HG03159 (cell line): Measurements from ENCODE around the gene PLOD2.

ENCODE experiments used
- ATAC-seq: cut with Tn5 transposase; IDR thresholded peaks from one replicate; pipeline ENCODE4 v1.9.1; 2021; ENCODE audit warnings: mild to moderate bottlenecking, moderate library complexity; ENCODE audit not compliant: unreplicated experiment

Gene PLOD2

DNA sequence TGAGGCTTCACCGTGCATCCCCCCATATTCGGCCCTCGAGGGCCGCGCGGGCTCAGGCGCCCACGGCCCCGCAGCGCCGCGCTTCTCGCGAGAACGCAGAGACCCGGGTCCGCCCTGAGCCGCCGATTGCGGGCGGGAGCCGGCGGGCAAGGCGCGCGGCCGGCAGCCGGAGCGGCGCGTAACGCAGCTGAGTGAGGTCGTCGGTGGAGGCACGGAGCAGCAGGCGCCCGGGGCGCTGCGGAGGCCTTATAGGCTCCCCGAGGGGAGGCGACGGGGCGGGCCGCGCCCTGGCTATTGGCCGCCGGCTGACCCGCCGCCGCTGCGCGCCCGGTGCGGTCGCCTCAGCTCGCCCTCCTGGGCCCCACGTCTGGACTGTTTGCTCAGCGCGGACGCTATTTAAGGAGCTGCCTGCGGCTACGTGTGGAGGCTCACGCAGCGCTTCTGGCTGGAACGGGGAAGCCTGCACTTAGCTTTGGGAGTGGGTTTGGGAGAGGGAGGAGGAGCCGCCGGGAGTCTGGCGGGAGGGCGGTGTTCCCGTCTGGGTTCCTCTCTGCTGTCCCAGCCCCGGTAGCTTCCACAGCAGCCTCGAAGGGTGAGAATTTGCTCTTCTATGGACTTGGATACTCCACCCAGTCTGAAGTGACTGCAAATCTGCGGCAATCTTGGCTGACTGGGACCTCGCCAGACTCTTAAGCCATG lies at the start of gene PLOD2:
PLOD2 (minus strand) TSS at position 221 of the 699 bp plus-strand sequence; CDS start at position 26, 195 bp downstream.
- peak; percentile 56 for ATAC-seq

DNA sequence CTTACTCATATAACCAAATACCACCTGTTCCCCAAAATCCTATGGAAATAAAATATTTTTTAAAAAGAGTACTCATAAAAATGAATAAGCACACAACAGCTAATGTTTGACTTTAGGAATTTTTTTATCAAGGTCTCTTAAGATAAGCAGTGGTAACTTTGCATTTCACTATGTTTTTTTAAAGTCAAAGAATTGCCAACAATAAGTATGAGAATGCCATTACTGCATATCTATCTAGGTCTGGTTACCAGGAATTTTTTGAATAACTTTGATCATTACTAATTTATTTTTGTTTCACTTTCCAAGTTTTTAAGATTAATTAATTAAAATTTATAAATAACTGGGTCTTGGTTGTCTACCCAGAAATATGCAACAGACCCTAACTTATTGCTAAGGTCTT lies 48.4 kb upstream of the PLOD2 start:
- ATAC-seq: no peak

DNA sequence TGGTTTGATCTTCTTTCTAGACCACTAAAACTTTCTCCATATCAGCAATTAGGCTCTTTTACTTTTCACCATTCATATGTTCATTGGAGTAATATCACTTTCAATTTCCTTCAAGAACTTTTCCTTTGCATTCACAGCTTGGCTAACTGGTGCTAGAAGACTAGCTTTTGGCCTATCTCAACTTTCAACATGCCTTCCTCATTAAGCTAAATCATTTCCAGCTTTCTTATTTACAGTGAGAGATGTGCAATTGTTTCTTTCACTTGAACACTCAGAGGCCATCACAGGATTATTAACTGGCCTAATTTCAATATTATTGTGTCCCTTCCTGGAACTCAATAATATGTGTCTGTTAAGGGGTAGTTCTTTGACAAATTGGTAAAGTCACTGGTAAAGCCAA lies 42.8 kb upstream of the PLOD2 start:
- no peak for ATAC-seq

DNA sequence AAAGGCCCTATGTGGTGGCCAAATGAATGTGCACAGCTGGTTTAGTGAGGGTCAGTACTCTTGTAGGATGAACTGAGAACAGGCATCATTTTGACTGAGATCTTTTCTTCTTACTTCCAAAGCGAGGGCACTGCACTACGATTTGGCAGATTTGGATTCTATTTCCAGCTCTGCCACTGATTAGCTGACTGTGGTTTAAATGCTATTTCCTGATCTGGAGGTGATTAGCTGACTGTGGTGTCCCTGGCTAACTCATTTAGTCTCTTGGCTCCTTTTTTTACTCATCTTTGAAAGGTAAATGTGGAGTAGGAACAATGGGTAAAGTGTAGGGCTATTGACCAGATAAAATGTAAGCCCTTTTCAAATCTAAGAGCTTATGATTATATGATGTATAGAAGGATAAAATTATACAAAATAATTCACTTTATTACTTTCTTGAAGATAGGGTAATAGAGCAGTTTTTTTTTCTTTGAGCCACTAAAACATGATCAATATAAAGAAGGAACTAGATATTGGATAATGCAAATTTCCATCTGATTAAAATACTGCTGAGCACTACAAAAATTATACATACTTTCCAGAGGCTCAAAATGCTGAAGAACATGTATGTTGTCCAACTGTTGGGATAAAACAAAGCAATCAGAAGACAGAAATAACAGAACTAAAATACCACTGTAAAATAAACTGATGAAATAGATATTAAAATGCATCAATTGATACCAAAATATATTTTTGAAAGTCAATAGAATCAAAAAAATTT lies 39.7 kb upstream of the PLOD2 start:
- no peak for ATAC-seq

DNA sequence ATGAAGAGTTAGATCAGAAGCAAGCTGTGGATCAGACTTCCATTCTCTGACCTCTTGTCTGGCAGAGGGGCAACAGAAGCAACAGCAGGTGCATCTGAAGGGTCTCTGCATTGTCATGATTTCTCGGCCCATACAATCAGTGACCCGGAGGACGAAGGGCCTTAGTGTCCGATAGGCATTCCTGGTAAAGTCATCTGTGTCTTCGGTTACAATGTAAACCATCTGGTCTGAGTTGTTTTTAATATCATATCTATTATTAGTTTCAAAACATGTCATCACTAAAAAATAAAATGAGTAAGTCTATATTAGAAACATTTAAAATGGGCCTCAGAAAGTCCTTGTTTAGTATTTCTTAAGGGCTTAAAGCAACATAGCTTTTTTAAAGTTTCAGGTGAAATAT lies 38.8 kb upstream of the PLOD2 start:
- ATAC-seq: no peak

DNA sequence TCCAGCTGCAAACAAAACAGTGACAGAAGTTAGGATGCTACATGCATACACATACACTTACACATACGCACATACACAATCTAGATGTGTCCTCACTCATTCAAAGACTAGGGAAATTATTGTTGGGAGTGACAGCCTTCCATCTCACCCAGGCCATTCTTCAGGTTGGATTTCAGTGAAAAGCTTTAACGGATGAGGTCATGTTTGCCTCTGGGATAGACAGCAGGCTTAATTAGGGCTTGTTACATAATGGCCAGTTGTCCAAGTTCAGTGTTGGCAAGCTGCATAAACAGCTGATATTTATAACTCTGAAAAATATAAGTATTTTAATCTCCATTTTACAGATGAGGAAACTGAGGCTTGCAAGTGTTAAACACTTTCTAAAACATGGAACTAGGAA lies 35.8 kb upstream of the PLOD2 start:
- no peak for ATAC-seq

DNA sequence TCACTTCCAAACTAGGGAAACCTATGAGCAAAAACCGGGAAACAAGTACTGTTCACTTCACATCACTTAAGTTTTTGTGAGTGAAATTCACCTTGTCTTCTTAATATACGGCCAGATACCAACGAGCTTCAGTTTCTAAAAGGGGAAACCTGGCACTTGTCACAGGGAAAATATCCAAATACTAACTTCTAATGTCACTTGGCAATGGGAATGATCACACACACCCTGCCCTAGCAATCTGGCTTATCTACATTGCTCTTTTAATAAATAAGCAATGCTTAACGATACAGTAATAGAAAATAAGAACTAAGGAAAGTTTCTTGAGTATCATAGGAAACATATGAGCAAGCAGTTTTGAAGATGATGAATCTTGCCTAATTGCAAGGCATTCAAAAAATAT lies 34.6 kb upstream of the PLOD2 start:
- ATAC-seq: no peak

DNA sequence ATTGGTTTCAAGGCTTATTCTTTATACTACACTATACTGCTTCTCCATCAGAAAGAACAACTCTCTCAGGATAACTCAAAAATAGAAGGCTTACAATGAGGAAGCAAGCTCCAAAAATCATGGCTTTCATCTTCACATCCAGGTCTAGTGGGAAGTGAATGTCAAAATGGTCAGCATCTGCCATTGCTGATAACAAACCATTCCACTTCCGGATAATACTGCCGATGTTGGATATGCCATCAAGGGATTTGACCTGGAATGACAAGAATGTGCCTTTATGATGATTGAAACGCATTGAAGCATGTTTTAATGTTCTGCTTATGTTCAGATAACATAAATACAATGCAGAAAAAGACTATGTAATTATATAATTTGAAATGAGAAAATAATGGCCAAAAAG lies 34.0 kb upstream of the PLOD2 start:
- no peak for ATAC-seq

DNA sequence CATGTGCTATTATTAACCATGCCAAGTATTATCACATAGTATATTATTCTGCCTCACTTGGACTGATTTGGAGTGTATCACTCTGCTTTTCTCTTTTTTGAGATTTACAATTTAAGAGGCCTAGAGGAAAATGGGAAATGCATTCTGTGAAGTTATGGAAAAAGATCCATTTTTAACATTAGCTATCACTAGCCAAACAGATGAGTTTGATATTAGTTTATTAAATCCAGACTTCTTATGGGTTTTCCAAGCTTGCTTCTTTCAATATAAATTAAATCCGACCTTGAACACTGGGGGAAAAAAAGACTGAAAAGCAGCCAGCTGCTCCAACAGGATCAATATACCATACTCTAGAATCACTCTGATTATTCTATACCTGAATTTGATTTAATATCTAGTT lies 30.1 kb upstream of the PLOD2 start:
- ATAC-seq: no peak

DNA sequence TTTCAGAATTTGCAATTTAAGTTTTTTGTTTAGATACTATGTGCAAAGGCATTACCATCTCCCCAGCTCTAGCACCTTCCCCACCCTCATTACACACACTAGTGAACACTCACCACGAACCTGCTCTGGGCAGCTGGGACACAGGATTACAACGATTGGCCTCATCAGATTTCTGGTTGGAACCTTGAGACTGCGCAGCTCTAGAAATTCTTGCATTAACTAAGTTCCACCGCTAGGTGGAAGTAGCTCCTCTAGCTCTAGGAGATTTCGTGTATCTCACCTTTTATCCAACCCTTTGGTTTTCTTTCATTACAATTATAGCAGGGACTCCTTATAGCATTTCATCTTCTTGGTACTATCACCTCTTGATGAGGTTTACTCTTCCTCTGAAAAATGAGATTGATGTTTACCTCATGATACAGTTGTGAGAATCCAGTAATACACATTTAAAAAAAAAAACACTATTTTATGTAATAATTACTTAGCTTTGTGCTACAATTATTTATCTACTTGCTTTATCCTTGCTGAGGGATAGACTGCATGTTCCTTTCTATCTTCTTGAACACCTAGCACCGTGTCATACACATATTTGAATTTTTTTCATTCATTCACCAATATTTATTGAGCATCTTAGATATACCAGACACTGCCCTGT lies 28.7 kb upstream of the PLOD2 start:
- ATAC-seq: peak; percentile 98

DNA sequence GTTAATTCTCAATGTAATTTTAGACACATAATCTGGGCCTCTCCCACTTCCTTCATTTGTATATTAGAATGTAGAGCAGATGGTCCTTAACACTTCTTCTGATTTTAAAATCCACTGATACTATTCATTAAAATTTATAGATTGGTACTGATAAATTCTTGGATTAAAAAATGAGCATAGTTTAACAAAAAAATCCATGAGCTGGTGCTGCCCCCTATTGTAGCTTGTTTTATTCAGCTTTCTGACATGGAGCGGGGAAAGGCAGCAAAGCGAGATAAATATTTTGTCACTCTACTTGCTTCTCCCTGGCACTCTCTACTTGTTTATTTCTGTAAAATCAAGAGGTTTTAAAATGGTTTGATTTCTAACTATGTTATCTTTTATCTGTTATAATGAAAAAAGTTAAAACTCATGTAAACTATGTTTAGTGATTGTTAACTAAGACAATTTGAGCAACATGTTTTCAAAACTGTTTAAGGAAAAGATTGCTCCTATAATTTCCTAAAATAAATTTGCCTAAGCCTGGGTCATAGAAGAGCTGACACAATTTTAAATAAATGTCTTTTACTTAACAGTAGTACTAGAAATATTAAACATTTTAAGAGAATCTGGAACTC lies 26.5 kb upstream of the PLOD2 start:
- no peak for ATAC-seq

DNA sequence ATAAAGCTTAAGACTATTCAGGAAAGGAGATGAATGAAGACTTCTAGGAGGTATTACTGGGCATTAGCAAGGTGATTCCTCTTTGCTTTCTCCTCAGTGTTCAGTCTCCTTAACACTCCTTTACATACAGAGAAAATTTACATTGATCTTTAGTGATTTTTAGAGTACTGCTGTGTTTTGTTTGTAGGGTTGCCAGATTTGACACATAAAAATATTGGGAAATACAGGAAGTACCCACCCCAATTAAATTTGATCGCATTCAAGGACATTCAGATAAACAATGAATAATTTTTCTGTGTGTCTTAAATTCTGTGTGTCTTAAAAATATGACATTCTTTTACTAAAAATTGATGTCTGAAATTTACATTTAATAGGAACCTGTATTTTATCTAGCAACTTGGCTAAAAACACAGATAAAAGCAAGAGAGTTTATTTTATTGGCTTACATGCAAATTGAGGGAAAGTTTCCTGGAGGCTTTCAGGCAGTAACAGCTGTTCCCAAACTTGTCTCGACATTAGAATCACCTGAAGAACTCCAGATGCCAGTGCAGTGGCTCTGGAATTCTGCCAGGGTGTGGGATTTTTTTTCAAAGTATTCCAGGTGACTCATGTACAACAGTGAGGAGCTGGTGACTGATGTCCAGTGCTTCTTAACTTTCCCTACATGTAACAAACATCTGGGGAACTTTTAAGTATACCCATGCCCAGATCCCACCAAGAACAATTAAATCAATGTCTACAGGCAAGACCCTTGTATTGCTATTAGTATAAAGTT lies 23.4 kb upstream of the PLOD2 start:
- ATAC-seq: no peak

DNA sequence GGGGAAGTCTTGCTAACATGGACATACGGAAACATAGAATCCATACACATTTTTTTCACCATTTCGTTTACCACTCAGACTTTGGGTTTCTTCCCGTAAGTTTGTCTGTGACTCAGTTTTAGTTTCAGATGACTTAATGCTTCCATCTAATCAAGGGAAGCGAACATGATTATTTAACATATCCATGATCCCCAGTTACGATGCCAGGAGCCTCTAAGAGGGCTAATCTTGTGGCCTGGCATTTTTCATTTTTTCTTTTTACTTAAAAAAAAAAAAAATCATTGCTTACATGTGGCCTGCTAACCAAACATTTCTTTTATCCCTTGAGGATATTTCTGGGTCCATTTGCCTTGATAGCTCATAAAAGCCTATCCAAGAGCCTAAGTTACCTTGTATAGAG lies 20.2 kb upstream of the PLOD2 start:
- ATAC-seq: no peak

DNA sequence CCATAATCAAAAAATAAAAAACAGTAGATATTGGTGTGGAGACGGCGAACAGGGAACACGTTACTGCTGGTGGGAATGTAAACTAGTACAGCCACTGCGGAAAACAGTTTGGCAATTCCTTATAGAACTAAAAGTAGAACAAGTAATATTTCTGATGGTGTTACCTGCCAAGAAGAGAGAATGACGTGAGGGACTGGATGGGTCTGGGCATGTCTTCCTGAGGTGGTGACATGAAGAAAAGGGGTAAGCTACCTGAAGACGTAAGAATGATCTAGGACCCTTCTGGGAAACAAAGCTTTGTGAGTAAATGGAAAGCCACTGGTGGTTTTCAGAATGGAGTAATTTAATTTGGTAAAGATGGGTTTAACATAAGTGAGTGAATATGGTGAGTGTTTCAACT lies 19.4 kb upstream of the PLOD2 start:
- no peak for ATAC-seq

DNA sequence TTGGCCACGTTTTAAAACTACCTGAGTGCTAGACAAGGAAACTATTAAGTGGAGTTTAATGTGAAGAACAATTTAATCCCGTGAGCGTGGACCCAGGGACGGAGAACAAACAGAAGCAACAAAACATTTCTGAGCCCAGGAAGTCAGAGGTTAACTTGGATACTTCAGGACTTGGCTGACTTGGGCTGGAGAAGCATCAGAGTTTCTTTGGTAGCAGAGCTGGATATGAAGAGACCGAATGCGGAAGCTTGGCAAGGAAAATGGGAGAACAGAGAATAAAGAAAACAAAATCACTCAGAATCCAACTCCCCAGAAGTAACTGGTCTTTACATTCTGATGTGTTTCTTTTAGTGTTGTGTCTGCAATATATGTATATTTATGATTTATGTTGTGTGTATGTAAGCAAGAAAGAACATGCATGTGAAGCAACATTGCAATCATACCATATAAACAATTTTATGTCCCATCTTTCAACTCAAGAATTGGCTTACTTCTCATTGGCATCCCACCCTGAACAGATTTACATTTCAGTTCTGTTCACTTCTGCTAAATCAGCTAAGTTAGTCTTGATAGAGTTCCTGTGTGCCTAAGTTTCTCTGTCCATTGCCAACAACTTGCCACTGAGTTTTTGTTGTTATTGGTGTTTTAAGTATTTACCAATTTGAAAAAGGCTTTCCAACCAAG lies 17.2 kb upstream of the PLOD2 start:
- no peak for ATAC-seq

DNA sequence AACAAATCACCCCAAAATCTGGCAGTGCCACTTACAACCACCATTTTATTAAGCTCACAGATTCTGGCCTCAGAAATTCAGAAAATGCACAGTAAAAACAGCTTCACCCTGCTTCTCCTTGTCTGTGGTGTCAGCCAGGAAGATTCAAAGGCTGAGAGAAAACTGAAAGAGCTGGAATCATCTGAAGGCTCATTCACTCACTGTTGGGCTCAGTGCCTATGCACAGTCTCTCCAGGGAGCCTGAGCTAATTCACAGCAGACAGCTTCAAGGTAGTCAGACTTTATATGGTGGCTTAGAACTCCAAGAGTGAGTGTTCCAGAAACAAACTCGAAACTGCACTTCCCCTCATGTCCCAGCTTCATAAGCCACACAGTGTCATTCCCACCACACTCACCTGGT lies 16.5 kb upstream of the PLOD2 start:
- no peak for ATAC-seq

DNA sequence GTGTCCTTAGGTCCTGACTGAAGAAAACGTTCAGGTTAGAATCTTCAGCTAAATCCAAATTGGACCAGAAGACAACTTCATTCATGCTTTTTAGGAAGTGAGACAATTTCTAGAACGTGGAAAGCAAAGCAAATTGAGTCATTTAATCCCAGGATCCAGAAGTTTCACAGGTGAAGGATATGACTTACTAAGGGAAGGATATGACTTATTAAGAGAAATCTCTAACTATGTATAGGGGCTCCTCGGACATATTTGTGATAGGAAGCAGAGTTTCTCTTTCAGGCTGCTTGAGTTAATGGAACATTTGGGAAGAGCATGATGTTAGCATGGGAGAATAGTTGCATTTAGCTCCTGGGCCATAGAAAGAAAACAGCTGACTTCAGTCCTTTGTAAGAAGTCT lies 16.1 kb upstream of the PLOD2 start:
- no peak for ATAC-seq

DNA sequence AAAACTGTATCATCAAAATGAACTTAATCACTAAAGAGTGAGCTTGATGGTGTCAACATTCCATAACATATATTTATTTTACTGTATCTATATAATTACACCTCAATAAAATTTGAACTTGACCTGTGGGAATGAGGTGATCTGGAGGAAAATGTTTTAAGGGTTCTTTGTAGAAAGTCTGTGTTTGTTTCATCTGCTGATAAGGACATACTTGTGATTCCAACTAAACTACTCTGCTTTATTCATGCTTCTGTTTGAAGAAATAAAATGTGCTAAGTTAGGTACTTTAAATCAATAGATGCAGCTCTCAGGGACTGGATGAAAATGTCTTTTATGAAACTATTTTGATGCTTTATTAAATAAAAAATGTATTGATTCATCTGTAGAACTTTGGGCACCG lies 11.6 kb upstream of the PLOD2 start:
- no peak for ATAC-seq

DNA sequence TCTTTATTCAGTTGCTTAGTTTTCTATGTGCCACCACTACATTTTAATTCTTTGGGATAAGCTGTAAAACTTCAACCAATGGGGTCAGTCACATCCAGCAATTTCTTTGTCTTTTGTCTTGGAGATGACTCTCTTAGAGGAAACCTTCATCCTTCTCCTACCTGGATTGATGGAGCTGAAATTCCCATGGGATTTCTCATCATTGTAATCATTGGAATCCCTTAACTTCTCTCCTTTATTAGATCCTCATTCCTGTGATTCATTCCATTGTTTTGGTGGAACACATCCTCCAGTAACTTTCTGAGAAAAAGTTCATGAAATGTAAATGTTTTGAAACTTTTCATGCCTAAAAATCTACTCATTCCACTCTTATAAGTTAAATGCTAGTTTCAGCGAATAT lies 9.6 kb upstream of the PLOD2 start:
- no peak for ATAC-seq

DNA sequence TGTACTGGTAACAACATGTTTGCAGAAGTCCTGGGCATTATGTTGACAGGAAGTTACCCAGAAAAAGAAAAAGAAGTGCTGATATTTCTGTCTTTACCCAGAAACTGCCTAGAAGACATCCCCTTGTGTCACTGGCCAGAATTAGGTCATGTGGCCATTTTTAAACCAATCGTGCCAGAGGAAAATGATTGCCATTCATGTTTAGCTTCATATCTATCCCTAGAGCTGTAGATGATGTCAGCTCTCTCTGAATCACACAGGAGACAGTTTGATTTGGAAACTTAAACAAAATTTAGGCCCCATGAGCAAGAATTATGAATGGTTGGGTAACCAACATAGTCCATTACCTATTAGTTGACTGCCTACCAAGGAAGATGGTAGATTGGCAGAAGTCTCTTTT lies 8.9 kb upstream of the PLOD2 start:
- no peak for ATAC-seq
